ENCODE results near the gene MLLT1. TPM values are rescaled to one million over a fixed set of nuclear protein-coding genes. Genes with fewer than 3 reads are reported as not detected.

The MLLT1 gene
- total and polyA plus RNA-seq, 2 donors = 7.5 to 46.6 TPM

DNA sequence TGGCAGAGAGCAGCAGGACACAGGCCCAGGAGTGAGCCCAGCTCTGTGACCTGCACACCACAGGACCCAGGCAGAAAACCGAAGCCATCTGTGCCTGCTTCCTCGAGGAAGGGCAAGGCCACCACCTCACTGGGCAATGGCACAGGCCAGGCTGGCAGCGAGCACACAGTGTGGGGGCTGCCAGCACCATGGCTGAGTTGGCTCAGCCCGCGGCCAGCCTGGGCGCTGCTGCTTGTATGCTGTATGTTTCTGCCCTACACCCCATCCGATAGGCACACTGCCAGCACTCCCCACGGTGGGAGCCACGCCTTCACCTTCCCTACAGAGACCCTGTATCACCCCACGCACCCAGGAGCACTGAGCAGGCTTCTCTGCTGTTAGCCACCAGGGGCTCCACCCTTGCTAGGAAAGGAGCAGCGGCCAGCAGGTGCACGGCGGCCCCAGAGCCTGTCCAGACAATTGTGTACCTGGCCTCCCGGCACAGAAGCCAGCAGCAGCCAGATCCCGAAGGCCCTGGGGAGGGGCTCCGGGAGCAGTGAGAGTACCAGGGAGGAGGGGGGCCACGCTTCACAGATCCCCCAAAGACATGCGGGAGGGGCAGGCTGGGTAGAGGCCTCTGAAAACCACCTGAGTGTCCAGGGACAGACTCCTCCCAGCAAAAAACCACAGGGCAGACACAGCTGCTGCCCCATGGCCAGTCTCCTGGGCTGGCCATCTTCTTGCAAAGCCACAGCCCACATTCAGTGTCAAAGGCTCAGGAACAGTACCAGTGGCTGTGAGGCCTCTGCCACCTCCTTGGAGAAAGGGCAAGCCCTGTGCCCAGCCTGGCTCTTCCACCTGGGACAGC, 56.1 kb downstream of the MLLT1 start:
- Histone ChIP-seq H3K4me1 (ENCODE audit: insufficient read depth) (no peaks in the 10 kb centered on the region), H3K27ac (ENCODE audit: low read depth) (no peak overlapping the region), H3K36me3 (ENCODE audit: insufficient read depth) (no peaks in the 10 kb centered on the region)

GRCh38 chr19:6222884-6223283, 56.9 kb downstream of the MLLT1 start:
- Histone ChIP-seq H3K4me1 (ENCODE audit: insufficient read depth) (no peaks in the 10 kb centered on the region), H3K27ac (ENCODE audit: low read depth) (no peak overlapping the region), H3K4me3 (ENCODE audit: low read depth, low read length) (no peak overlapping the region), H3K36me3 (ENCODE audit: insufficient read depth) (no peaks in the 10 kb centered on the region)
- DNase-seq (ENCODE audit: extremely low spot score) = no peak
- WGBS = 84% methylated on average over 18 of the region's 18 CpGs

More for the DNA sequence above, 56.1 kb downstream of the MLLT1 start:
- H3K4me3 ChIP-seq (ENCODE audit: low read depth, low read length) = no peak overlapping the region
- DNase-seq (ENCODE audit: extremely low spot score) = no peak
- 73% methylated on average over 18 of the region's 18 CpGs for WGBS

GRCh38 chr19:6221878-6222746, 57.7 kb downstream of the MLLT1 start:
- no peak for DNase-seq (ENCODE audit: extremely low spot score)
- Histone ChIP-seq H3K27ac (ENCODE audit: low read depth) (no peak overlapping the region), H3K36me3 (ENCODE audit: insufficient read depth) (no peaks in the 10 kb centered on the region), H3K4me3 (ENCODE audit: low read depth, low read length) (no peak overlapping the region), H3K4me1 (ENCODE audit: insufficient read depth) (no peaks in the 10 kb centered on the region)
- WGBS = 92% methylated on average over 40 of the region's 40 CpGs

GRCh38 chr19:6221220-6221877, 58.4 kb downstream of the MLLT1 start:
- Histone ChIP-seq H3K4me3 (ENCODE audit: low read depth, low read length) (no peak overlapping the region), H3K27ac (ENCODE audit: low read depth) (no peak overlapping the region), H3K36me3 (ENCODE audit: insufficient read depth) (no peaks in the 10 kb centered on the region), H3K4me1 (ENCODE audit: insufficient read depth) (no peaks in the 10 kb centered on the region)
- 89% methylated on average over 17 of the region's 17 CpGs for WGBS
- DNase-seq (ENCODE audit: extremely low spot score) = no peak

GRCh38 chr19:6220385-6221191, 59.2 kb downstream of the MLLT1 start:
- Histone ChIP-seq H3K36me3 (ENCODE audit: insufficient read depth) (peaks cover 2% of the 10 kb centered on the region), H3K4me3 (ENCODE audit: low read depth, low read length) (no peak overlapping the region), H3K4me1 (ENCODE audit: insufficient read depth) (no peaks in the 10 kb centered on the region), H3K27ac (ENCODE audit: low read depth) (no peak overlapping the region)
- no peak for DNase-seq (ENCODE audit: extremely low spot score)
- 63% methylated on average over 28 of the region's 28 CpGs for WGBS

- H3K4me3 ChIP-seq (ENCODE audit: low read depth, low read length) = no peak overlapping the region
- H3K4me1 ChIP-seq (ENCODE audit: insufficient read depth) = no peaks in the 10 kb centered on the region
- DNase-seq (ENCODE audit: extremely low spot score) = no peak
- peaks cover 4% of the 10 kb centered on the region for H3K36me3 ChIP-seq (ENCODE audit: insufficient read depth)
- no peak overlapping the region for H3K27ac ChIP-seq (ENCODE audit: low read depth)
- 46% methylated on average over 24 of the region's 24 CpGs for WGBS
Measured at GRCh38 chr19:6219586-6220290, 60.0 kb downstream of the MLLT1 start.

- WGBS = 64% methylated on average over 8 of the region's 8 CpGs
- Histone ChIP-seq H3K4me3 (ENCODE audit: low read depth, low read length) (no peak overlapping the region), H3K4me1 (ENCODE audit: insufficient read depth) (no peaks in the 10 kb centered on the region), H3K36me3 (ENCODE audit: insufficient read depth) (peaks cover 4% of the 10 kb centered on the region), H3K27ac (ENCODE audit: low read depth) (no peak overlapping the region)
- DNase-seq (ENCODE audit: extremely low spot score) = no peak
Measured at GRCh38 chr19:6219147-6219525, 60.6 kb downstream of the MLLT1 start.

GRCh38 chr19:6218491-6219146, 61.2 kb downstream of the MLLT1 start:
- Histone ChIP-seq H3K27ac (ENCODE audit: low read depth) (no peak overlapping the region), H3K4me1 (ENCODE audit: insufficient read depth) (no peaks in the 10 kb centered on the region)

GRCh38 chr19:6217752-6218334, 61.9 kb downstream of the MLLT1 start:
- no peak overlapping the region for H3K27ac ChIP-seq (ENCODE audit: low read depth)
- peaks cover 8% of the 10 kb centered on the region for H3K36me3 ChIP-seq (ENCODE audit: insufficient read depth)
- H3K4me1 ChIP-seq (ENCODE audit: insufficient read depth) = no peaks in the 10 kb centered on the region
- H3K4me3 ChIP-seq (ENCODE audit: low read depth, low read length) = no peak overlapping the region
- 61% methylated on average over 17 of the region's 17 CpGs for WGBS
- no peak for DNase-seq (ENCODE audit: extremely low spot score)

More at GRCh38 chr19:6218491-6219146, 61.2 kb downstream of the MLLT1 start:
- no peak overlapping the region for H3K4me3 ChIP-seq (ENCODE audit: low read depth, low read length)
- DNase-seq (ENCODE audit: extremely low spot score) = peak; percentile 66
- 35% methylated on average over 18 of the region's 18 CpGs for WGBS
- H3K36me3 ChIP-seq (ENCODE audit: insufficient read depth) = peaks cover 4% of the 10 kb centered on the region

DNA sequence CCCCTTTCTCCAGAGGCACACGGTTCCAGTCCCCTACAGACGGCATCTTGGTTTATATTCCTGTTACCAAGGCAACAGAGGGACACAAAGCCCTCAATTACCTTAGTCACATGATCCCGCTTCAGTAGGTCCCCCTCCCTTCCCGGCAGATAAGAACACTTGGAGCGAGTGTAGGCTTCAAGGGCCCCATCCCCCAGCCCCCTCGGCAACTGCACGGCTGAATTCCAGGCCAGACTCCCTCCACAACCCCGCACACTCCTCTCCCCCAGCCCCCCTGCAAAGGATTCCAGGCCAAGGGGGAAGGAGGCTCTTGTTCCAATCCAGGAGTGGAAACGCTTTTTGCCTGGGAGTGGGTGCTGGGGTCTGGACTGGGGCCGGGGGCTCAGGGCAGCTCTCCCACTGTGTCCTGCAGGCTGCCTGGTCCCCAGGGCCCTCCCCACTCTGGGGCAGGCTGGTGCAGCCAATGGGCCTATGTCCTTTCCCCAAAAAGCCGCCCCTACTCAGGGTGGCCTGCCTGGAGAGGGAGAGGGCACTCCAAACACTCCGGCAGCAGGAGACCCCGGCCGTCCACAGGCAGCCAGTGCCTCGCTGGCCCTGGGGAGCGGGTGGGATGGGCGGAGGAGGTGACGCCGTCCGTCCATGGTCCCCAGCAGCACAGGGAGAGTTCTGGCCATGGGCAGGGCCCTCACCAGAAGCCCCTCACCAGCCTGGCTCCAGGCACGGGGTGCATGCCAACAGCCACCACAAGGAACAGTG, 62.6 kb downstream of the MLLT1 start:
- 38% methylated on average over 21 of the region's 21 CpGs for WGBS
- no peak overlapping the region for H3K27ac ChIP-seq (ENCODE audit: low read depth)
- H3K36me3 ChIP-seq (ENCODE audit: insufficient read depth) = peaks cover 13% of the 10 kb centered on the region
- H3K4me3 ChIP-seq (ENCODE audit: low read depth, low read length) = no peak overlapping the region
- peak; percentile 91 for DNase-seq (ENCODE audit: extremely low spot score)
- H3K4me1 ChIP-seq (ENCODE audit: insufficient read depth) = no peaks in the 10 kb centered on the region

GRCh38 chr19:6216236-6216995, 63.4 kb downstream of the MLLT1 start:
- Histone ChIP-seq H3K36me3 (ENCODE audit: insufficient read depth) (peaks cover 13% of the 10 kb centered on the region), H3K27ac (ENCODE audit: low read depth) (no peak overlapping the region), H3K4me3 (ENCODE audit: low read depth, low read length) (no peak overlapping the region), H3K4me1 (ENCODE audit: insufficient read depth) (no peaks in the 10 kb centered on the region)
- no peak for DNase-seq (ENCODE audit: extremely low spot score)
- 58% methylated on average over 36 of the region's 36 CpGs for WGBS
